Endothelial cell of umbilical vein (primary cell): Measurements from ENCODE around the gene TNFAIP1. TPM values are rescaled to one million over a fixed set of nuclear protein-coding genes. Genes with fewer than 3 reads are reported as not detected.

Source experiments
- BruUV-seq: library from RNA; stranded (reverse); fragments of 400-500 nt; replicated peaks from 2 replicates; lab custom pipeline; 2021; lab: Mats Ljungman, UMichigan
- CTCF ChIA-PET: fragments of 300-600, 350-600 bp; sonication (Branson Sonifier 250); formaldehyde crosslinking; loops from one replicate; lab custom pipeline; 2021; ENCODE audit warnings: antibody characterized with exemption, inconsistent platforms; lab: Charles Lee
- POLR2A ChIA-PET: fragments of 300-600, 350-600 bp; sonication (Branson Sonifier 250); formaldehyde crosslinking; loops from one replicate; lab custom pipeline; 2021; ENCODE audit warnings: antibody characterized with exemption, inconsistent platforms; lab: Charles Lee
- DNase-seq: peaks from one replicate; pipeline ENCODE4 v3.0.0-alpha.2; 2011; ENCODE audit warnings: low read depth, low spot score
- FAIRE-seq: peaks from 2 replicates; lab custom pipeline; 2011; peaks lifted over from hg19 to GRCh38; lab: Jason Lieb, UNC
- H2AFZ ChIP-seq: 2 replicates; pipeline ENCODE4 v1.6.0; 2012; ENCODE audit warnings: low read depth, low read length, control low read depth, inconsistent platforms
- H3K27ac ChIP-seq: 2 replicates; pipeline ENCODE4 v1.5.1; 2011; ENCODE audit warnings: low read depth, mild to moderate bottlenecking, control low read depth, low read length, moderate library complexity; ENCODE audit not compliant: insufficient read depth
- H3K27me3 ChIP-seq, 2 experiments: 2 replicates each; pipeline versions ENCODE4 v1.6.0 to v1.6.1; 2011; ENCODE audit warnings: low read length in 2 of 2, mixed read lengths in 1 of 2; ENCODE audit not compliant: control insufficient read depth in 2 of 2, insufficient read depth in 2 of 2
- H3K36me3 ChIP-seq, 2 experiments: 2 replicates in 1 of 2; 3 replicates in 1 of 2; pipeline ENCODE4 v1.5.1; 2011; ENCODE audit warnings: low read length in 2 of 2, mild to moderate bottlenecking in 1 of 2, moderate library complexity in 1 of 2; ENCODE audit not compliant: control insufficient read depth in 2 of 2, insufficient read depth in 2 of 2; ENCODE audit errors: extremely low read depth in 1 of 2
- H3K4me1 ChIP-seq: 3 replicates; pipeline ENCODE4 v1.5.1; 2011; ENCODE audit warnings: mild to moderate bottlenecking, low read length; ENCODE audit not compliant: control insufficient read depth, insufficient read depth; ENCODE audit errors: extremely low read depth
- H3K4me2 ChIP-seq: 2 replicates; pipeline ENCODE4 v1.6.1; 2011; ENCODE audit warnings: low read length, control low read depth, mixed read lengths; ENCODE audit not compliant: insufficient read depth
- H3K4me3 ChIP-seq, 3 experiments: fragments of 200-600 bp in 1 of 3; sonication (generic), shearing (Covaris generic) in 1 of 3; replicated peaks in 1 of 3; 2 replicates each; pipeline ENCODE4 v1.5.1; 2011 to 2016; ENCODE audit warnings: control low read depth in 3 of 3, low read length in 3 of 3, mild to moderate bottlenecking in 2 of 3, inconsistent platforms in 1 of 3, low read depth in 1 of 3, moderate library complexity in 1 of 3; ENCODE audit not compliant: insufficient read depth in 1 of 3
- H3K79me2 ChIP-seq: 2 replicates; pipeline ENCODE4 v1.6.0; 2012; ENCODE audit warnings: low read length, inconsistent platforms; ENCODE audit not compliant: control insufficient read depth, insufficient read depth
- H3K9ac ChIP-seq: replicated peaks from 2 replicates; pipeline ENCODE3; 2011; ENCODE audit warnings: low read length, control low read depth; ENCODE audit not compliant: insufficient read depth; ENCODE audit errors: extremely low read depth
- H3K9me1 ChIP-seq: replicated peaks from 3 replicates; pipeline ENCODE4 v1.6.0; 2011; ENCODE audit warnings: mild to moderate bottlenecking, low read length; ENCODE audit not compliant: control insufficient read depth, insufficient read depth; ENCODE audit errors: extremely low read depth
- H3K9me3 ChIP-seq: replicated peaks from 2 replicates; pipeline ENCODE4 v1.5.1; 2012; ENCODE audit warnings: low read length, inconsistent platforms; ENCODE audit not compliant: control insufficient read depth, insufficient read depth
- H4K20me1 ChIP-seq: replicated peaks from 2 replicates; pipeline ENCODE3; 2011; ENCODE audit warnings: mild to moderate bottlenecking, low read length; ENCODE audit not compliant: control insufficient read depth, insufficient read depth; ENCODE audit errors: extremely low read depth
- CTCF ChIP-seq, 2 donors: IDR thresholded peaks; 1 replicate in 1 of 2; 2 replicates in 1 of 2; pipeline ENCODE4 v1.5.1; 2011; ENCODE audit warnings: low read length in 2 of 2, mild to moderate bottlenecking in 2 of 2, moderate library complexity in 2 of 2, control low read depth in 1 of 2, inconsistent platforms in 1 of 2, low read depth in 1 of 2; ENCODE audit not compliant: insufficient read depth in 1 of 2; ENCODE audit errors: extremely low read depth in 1 of 2
- EZH2 ChIP-seq: IDR thresholded peaks from 2 replicates; pipeline ENCODE4 v1.6.1; 2012; ENCODE audit warnings: borderline replicate concordance, low read depth, mild to moderate bottlenecking, moderate library complexity, low read length, inconsistent platforms; ENCODE audit not compliant: severe bottlenecking
- FOS ChIP-seq: IDR thresholded peaks from 2 replicates; pipeline ENCODE4 v1.6.1; 2011; ENCODE audit warnings: mild to moderate bottlenecking, low read length, moderate library complexity, borderline replicate concordance; ENCODE audit not compliant: insufficient read depth
- GATA2 ChIP-seq: IDR thresholded peaks from 2 replicates; pipeline ENCODE4 v1.7.0; 2011; ENCODE audit warnings: low read depth, mild to moderate bottlenecking, moderate library complexity, mixed read lengths, low read length; ENCODE audit not compliant: insufficient read length, insufficient read depth
- JUN ChIP-seq: IDR thresholded peaks from 2 replicates; pipeline ENCODE4 v1.6.1; 2011; ENCODE audit warnings: borderline replicate concordance, low read depth; ENCODE audit not compliant: insufficient read length, insufficient read depth
- MAX ChIP-seq: IDR thresholded peaks from 2 replicates; pipeline ENCODE4 v1.6.1; 2011; ENCODE audit not compliant: insufficient read depth, insufficient read length
- MYC ChIP-seq: IDR thresholded peaks from one replicate; pipeline ENCODE4 v1.6.1; 2011; ENCODE audit warnings: mild to moderate bottlenecking, low read depth, low read length
- POLR2A ChIP-seq: IDR thresholded peaks from 2 replicates; pipeline ENCODE4 v1.6.1; 2012; ENCODE audit warnings: low read depth, mild to moderate bottlenecking, control low read depth, low read length
- POLR2AphosphoS5 ChIP-seq: IDR thresholded peaks from 2 replicates; pipeline ENCODE4 v1.6.1; 2012; ENCODE audit warnings: low read depth, mild to moderate bottlenecking, control low read depth, low read length, moderate library complexity; ENCODE audit not compliant: insufficient read depth
- dilution Hi-C: fragments of 300-500 bp; cut with MboI; formaldehyde crosslinking; loops from one replicate; pipeline ENCODE4 v1.15.0; 2019; ENCODE audit warnings: low sequenced_read_pairs; ENCODE audit not compliant: extremely low pct_ligation_motif_present
- intact Hi-C: fragments of 100-400 bp; cut with micrococcal nuclease; formaldehyde crosslinking; loops from one replicate; pipeline ENCODE4 v1.10.0; 2022
- polyA plus RNA-seq, 4 experiments: library from polyadenylated mRNA; depleted of rRNA in 3 of 4; stranded (reverse) in 3 of 4; unstranded in 1 of 4; fragments of >200 nt; gene quantifications; 2 replicates each; pipeline versions ENCODE4 v1.2.1 to v1.2.3, GENCODE V29; 2011 to 2012; ENCODE audit warnings: missing spikeins in 1 of 4
- total RNA-seq: library from RNA; stranded (reverse); gene quantifications from 2 replicates; pipeline ENCODE4 v1.2.3, GENCODE V29; 2021

The TNFAIP1 gene
- total and polyA plus RNA-seq, 2 donors (not counting 3 experiments of a cell fraction or from before 2014, with no cell fraction given) = 85.7 to 89.6 TPM

GRCh38 chr17:28344011-28344410 is 8.4 kb downstream of the TNFAIP1 start:
- DNase-seq = no peak
- no peak overlapping the region for H3K4me3 ChIP-seq
- CTCF ChIA-PET = interaction anchor here (3.9 kb wide), 1 partner anchor 8 kb away, joined by 31 read pairs; the partner anchor contains the start of genes IFT20 and TNFAIP1
- H3K27me3 ChIP-seq = no peaks in the 10 kb centered on the region
- no peak overlapping the region for H2AFZ ChIP-seq
- H4K20me1 ChIP-seq = no peaks in the 10 kb centered on the region
- peaks cover 29 to 53% of the 10 kb centered on the region in 2 experiments for H3K36me3 ChIP-seq
- no peak for FAIRE-seq
- no peaks in the 10 kb centered on the region for H3K9me1 ChIP-seq
- intact Hi-C loops = no loop called here
- H3K79me2 ChIP-seq = peaks cover 12% of the 10 kb centered on the region
- no TSS peak for BruUV-seq
- H3K4me1 ChIP-seq = peaks cover 36% of the 10 kb centered on the region
- no peak overlapping the region for H3K9ac ChIP-seq
- no peak overlapping the region for H3K4me2 ChIP-seq
- POLR2A ChIA-PET = no interaction called here
- dilution Hi-C loops = no loop called here
- H3K9me3 ChIP-seq = no peaks in the 10 kb centered on the region
- no peak for TF ChIP-seq POLR2AphosphoS5
- TF ChIP-seq CTCF (IDR thresholded peaks at IDR 0.05; ENCODE audit: extremely low read depth in 1 of 2, insufficient read depth in 1 of 2, low read depth in 1 of 2, low read length in 2 of 2) = no peak
- no peak for TF ChIP-seq EZH2
- TF ChIP-seq JUN = no peak
- no peak for TF ChIP-seq GATA2
- TF ChIP-seq POLR2A = no peak
- no peak for TF ChIP-seq MAX
- TF ChIP-seq FOS = no peak
- no peak for TF ChIP-seq MYC
- no peak overlapping the region for H3K27ac ChIP-seq
